ENCODE measurements around the gene PLEK2. TPM values are rescaled to one million over a fixed set of nuclear protein-coding genes. Genes with fewer than 3 reads are reported as not detected.
"Not testable (repeated sequence)": the region's sequence is repeated elsewhere in the genome, so short reads cannot be mapped to it uniquely, and the experiment has no call there.

PLEK2 gene, protein sequence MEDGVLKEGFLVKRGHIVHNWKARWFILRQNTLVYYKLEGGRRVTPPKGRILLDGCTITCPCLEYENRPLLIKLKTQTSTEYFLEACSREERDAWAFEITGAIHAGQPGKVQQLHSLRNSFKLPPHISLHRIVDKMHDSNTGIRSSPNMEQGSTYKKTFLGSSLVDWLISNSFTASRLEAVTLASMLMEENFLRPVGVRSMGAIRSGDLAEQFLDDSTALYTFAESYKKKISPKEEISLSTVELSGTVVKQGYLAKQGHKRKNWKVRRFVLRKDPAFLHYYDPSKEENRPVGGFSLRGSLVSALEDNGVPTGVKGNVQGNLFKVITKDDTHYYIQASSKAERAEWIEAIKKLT
- total RNA-seq (2014; rRNA removed; shearing (Covaris generic)): 0.69 and 4.1 TPM in 2 replicates

GRCh38 chr14:67411820-67412421 lies at the start of gene PLEK2:
PLEK2 (minus strand) TSS chr14:67412165; CDS start chr14:67412059, 106 bp downstream.
- no peak for DNase-seq (ENCODE audit: low spot score)

DNA sequence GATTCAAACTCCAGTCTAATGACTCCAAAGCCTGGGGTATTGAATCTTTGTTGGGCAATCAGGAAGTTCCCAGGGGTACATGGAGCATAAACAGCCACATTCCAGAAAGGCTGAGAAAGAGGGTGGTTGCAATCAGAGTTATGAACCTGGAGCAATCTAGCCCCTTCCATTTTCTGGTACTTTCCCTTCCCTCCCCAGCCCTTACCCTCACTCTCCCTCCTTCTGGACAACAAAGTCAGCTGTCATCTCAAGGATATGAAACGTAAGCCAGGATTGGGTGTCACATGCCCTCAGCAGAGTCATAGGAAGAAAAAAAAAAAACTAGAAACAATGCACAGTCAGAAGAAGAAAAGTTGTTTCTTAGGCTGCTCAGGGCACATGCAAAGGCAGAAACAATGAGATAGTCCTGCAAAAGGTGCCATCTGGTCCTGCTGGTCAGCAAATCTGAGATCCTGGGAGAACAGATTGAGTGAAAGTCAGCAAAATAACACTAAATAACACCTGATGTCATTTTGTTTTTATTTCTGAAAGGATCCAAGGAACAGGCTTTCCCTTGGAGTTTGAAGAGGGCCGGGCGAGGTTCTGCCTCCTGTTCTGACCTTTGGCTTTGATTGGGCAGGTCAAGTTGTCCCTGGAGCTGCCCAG lies 49.5 kb upstream of the PLEK2 start:
- no peak for DNase-seq (ENCODE audit: low spot score)

DNA sequence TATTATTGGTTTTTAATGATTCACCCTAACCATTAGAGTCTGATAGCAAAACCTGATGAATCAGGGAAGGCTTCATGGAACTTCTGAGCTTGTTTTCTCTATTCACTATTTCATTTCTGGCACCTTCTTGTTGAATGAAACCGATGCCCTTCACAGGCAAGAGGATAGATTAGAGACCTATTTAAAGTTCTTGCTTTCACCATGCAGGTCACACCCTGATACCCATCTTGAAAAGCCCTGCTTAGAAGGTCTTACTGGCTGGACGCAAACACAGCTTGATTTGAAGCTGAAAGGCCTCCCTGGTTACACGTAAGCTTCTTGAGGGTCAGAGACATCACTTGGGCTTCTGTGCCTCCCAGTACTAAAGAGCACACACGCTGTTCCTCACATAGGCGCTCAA lies 47.4 kb upstream of the PLEK2 start:
- DNase-seq (ENCODE audit: low spot score): no peak

- DNase-seq (ENCODE audit: low spot score): no peak
These were observed 45.8 kb upstream of the PLEK2 start for GRCh38 chr14:67457782-67458181.

GRCh38 chr14:67456732-67457131 lies 44.8 kb upstream of the PLEK2 start:
- no peak for DNase-seq (ENCODE audit: low spot score)

- no peak for DNase-seq (ENCODE audit: low spot score)
These were observed 41.8 kb upstream of the PLEK2 start for GRCh38 chr14:67453575-67454300.

DNA sequence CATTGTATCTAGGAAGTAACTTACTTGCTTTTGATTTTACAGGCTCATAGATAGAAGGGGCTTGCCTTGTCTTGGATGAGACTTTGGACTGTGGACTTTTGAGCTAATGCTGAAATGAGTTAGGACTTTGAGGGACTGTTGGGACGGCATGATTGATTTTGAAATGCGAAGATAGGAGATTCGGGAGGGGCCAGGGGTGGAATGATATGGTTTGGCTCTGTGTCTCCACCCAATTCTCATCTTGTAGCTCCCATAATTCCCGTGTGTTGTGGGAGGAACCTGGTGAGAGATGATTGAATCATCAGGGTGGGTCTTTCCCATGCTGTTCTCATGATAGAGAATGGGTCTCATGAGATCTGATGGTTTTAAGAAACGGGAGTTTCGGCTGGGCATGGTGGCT lies 39.7 kb upstream of the PLEK2 start:
- not testable (repeated sequence) for DNase-seq (ENCODE audit: low spot score)

DNA sequence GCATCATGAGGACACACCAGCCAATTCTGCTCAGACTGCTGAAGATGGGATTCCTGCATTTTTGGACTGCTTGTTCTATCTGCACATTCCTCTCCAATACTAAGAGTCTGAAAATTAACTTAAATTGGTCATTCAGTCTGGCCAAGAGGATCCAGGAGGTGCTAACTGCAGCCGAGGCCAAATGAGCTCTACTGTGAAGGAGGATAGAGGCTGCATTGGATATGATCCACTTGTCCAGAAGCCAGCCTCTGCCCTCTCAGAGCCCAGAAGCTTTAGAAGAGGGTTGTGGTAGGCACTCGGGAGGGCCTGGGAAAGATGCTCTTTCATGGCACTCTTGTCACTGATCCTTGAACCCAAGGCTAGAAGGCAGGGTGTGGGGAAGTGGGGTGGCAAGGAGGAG lies 37.1 kb upstream of the PLEK2 start:
- DNase-seq (ENCODE audit: low spot score): no peak

GRCh38 chr14:67447033-67447381 lies 35.0 kb upstream of the PLEK2 start:
- DNase-seq (ENCODE audit: low spot score): no peak

- no peak for DNase-seq (ENCODE audit: low spot score)
These were observed 34.5 kb upstream of the PLEK2 start for GRCh38 chr14:67446371-67447032.

DNA sequence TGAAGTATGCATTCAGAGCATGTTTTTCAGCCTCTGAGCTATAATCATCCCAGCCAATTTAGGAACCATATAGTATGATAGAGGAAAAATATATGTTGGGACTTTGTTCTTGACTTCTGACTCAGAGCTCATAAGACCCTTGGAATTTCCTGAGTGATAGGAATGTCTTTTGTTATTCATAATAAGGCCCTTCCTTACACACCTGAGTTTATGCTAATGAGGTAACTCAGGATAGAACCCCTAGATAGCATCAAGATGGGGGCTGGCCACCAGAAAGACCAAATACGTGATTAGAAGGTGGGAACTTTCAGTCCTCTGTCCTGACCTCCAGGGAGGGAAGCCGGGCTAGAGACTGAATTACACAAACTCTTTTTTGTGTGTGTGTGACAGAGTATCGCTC lies 32.4 kb upstream of the PLEK2 start:
- DNase-seq (ENCODE audit: low spot score): no peak

DNA sequence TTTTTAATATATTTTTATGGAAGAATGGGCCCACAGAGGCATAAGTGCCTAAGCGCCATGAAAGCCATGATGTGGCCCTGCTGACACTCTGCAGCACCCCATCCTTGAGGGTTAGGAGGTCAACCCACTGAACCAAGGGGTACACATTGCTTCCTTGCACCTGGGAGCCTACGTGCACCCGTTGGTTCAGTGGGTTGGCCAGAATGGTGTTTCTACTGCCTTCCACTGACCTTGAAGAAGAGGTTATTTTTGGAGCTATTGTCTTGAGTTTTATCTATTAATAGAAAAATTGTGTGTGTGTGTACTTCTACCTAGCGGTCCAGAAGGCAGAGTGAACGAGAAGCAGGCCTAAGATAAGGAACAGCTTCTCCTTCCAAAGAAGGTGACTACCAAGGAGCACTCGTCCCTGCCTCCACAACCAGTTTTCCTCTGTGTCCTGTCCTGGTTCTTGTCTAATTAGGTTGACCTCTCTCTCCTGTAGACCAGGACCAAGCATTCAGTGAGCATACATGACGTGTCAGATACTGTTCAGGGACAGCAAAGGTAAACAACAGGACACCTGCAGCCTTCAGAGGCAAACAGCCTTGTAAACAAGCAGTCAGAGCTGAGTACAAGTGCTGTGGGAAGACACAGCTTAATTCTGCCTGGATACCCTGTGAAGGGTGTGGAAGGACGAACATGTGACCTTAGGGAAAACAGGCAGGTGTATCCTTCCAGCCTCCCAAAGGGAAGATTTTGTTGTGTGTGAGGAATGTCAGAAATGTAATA lies 30.4 kb upstream of the PLEK2 start:
- DNase-seq (ENCODE audit: low spot score): no peak

DNA sequence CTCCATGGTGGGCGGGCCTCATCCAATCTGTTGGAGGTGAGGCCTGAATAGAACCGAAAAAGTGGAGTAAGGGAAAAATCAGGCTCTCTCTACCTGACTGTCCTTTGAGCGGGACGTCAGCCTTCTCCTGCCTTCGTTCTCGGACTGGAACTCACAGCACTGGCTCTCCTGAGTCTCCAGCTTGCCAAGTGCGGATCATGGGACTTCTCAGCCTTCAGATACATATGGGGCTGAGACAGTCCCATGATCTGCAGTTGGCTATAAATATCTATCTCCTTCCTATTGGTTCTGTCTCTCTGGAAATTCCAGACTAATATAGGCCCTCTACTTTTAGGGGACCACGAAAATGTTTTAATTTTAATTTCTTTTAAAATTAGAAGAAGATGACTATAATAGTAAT lies 29.7 kb upstream of the PLEK2 start:
- no peak for DNase-seq (ENCODE audit: low spot score)

DNA sequence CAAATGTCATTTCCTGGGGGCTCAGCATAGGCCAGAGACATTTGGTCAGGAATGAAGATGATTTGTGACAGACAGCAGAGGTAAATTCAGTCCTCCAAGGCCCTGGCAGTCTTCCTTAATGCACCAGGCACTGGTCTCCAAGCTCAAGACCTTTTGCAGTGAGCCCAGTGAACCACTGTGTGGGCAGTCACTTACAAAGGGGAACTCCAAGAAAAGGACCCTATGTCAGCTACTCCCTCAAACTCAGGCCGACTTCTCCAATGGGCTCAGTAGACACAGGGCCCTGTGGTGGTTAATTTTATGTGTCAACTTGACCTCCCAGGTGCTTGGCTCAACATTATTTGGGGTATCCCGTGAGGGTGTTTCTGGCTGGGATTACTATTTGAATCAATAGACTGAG lies 29.3 kb upstream of the PLEK2 start:
- no peak for DNase-seq (ENCODE audit: low spot score)

DNA sequence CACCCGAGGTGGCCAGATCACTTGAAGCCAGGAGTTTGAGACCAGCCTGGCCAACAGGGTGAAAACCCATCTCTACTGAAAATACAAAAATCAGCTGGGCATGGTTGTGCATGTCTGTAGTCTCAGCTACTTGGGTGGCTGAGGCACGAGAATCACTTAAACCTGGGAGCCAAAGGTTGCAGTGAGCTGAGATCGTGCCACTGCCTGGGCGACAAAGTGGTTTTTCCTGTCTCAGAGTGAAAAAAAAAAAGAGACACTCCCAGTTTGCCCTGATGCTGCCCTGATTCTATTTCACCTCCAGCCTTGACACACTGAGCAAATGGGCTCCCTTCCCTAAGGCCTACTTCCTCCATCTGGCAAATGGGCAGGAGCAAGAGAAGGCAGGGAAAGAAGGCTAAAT lies 28.5 kb upstream of the PLEK2 start:
- no peak for DNase-seq (ENCODE audit: low spot score)

GRCh38 chr14:67438969-67439368 lies 27.0 kb upstream of the PLEK2 start:
- DNase-seq (ENCODE audit: low spot score): no peak

GRCh38 chr14:67436006-67436866 lies 24.3 kb upstream of the PLEK2 start:
- DNase-seq (ENCODE audit: low spot score): no peak

DNA sequence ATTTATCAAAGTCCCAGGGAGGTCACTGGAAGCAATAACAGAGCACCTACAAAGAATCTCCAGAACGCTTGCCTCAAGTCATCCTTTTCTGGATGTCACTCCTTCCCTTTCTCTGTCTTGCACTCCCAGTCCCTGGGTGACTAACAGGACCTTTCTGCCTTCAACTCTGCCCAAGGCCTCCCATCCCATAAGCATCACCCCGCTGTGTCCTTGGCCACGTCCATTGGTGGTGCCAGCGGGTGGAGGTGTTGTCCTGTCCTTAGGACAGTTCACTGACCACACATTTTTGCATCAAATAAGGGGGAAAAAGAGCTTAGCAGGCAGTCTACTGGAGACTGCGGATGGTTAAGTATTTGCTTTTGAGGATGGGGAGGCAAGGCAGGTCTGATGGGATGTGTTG lies 23.6 kb upstream of the PLEK2 start:
- no peak for DNase-seq (ENCODE audit: low spot score)

- DNase-seq (ENCODE audit: low spot score): no peak
These were observed 20.1 kb upstream of the PLEK2 start for GRCh38 chr14:67432050-67432564.

Measured in A172 (cell line).